Lung microvascular endothelial cell (primary cell): ENCODE data around the gene SHPK. TPM values are rescaled to one million over a fixed set of nuclear protein-coding genes. Genes with fewer than 3 reads are reported as not detected.
A peak's percentile ranks its signal among the peaks of the same experiment; 100 is the strongest.

Experiments used
- DNase-seq, 2 donors: peaks; one replicate each; pipeline versions ENCODE4 v3.0.0 to v3.0.0-alpha.2; 2010; ENCODE audit warnings: low read depth in 2 of 2
- total RNA-seq: library from RNA; depleted of rRNA; stranded (reverse); fragments of >200 nt; gene quantifications from 2 replicates; pipeline ENCODE4 v1.2.1, GENCODE V29; 2014

The SHPK gene
- total RNA-seq, 1 donor from 2014 or later: 15.7 TPM

- no peak for DNase-seq
Observed at GRCh38 chr17:3660311-3660891, 24.4 kb upstream of the SHPK start.

GRCh38 chr17:3659541-3660111 is 23.6 kb upstream of the SHPK start:
- DNase-seq: peak in 1 of 2 donors; percentile 81

GRCh38 chr17:3658784-3659449 is 22.9 kb upstream of the SHPK start:
- no peak for DNase-seq

- no peak for DNase-seq
Observed at GRCh38 chr17:3657874-3658783, 22.1 kb upstream of the SHPK start.

GRCh38 chr17:3657588-3657869 is 21.5 kb upstream of the SHPK start:
- DNase-seq: no peak

- DNase-seq: no peak
Observed at GRCh38 chr17:3656755-3657587, 20.9 kb upstream of the SHPK start.

GRCh38 chr17:3656353-3656752 is 20.3 kb upstream of the SHPK start:
- DNase-seq: no peak

- DNase-seq: no peak
Observed at GRCh38 chr17:3655766-3656165, 19.7 kb upstream of the SHPK start.

- DNase-seq: peak; percentile 76 to 82
Observed at GRCh38 chr17:3647769-3648555, 11.9 kb upstream of the SHPK start.

- peak in 1 of 2 donors; percentile 42 for DNase-seq
Observed at GRCh38 chr17:3647251-3647650, 11.2 kb upstream of the SHPK start.

- no peak for DNase-seq
Observed at GRCh38 chr17:3645310-3645709, 9.3 kb upstream of the SHPK start.

GRCh38 chr17:3643889-3644349 is 7.9 kb upstream of the SHPK start:
- no peak for DNase-seq

- DNase-seq: no peak
Observed at GRCh38 chr17:3641717-3642486, 5.9 kb upstream of the SHPK start.

GRCh38 chr17:3641014-3641413 is 5.0 kb upstream of the SHPK start:
- DNase-seq: no peak

GRCh38 chr17:3639981-3640596 is 4.0 kb upstream of the SHPK start:
- DNase-seq: peak in 1 of 2 donors; percentile 25

- DNase-seq: no peak
Observed at GRCh38 chr17:3636908-3637373, 891 bp upstream of the SHPK start.

- no peak for DNase-seq
Observed at GRCh38 chr17:3635474-3636153, 436 bp downstream of the SHPK start.

- DNase-seq: no peak
Observed at GRCh38 chr17:3632287-3632686, 3.8 kb downstream of the SHPK start.

- no peak for DNase-seq
Observed at GRCh38 chr17:3630781-3631180, 5.3 kb downstream of the SHPK start.
